HG03139 (cell line): ENCODE results near the gene FMO2.

Experiments used
- ATAC-seq: cut with Tn5 transposase; IDR thresholded peaks from one replicate; pipeline ENCODE4 v1.9.1; 2021; ENCODE audit not compliant: unreplicated experiment

The FMO2 gene

DNA sequence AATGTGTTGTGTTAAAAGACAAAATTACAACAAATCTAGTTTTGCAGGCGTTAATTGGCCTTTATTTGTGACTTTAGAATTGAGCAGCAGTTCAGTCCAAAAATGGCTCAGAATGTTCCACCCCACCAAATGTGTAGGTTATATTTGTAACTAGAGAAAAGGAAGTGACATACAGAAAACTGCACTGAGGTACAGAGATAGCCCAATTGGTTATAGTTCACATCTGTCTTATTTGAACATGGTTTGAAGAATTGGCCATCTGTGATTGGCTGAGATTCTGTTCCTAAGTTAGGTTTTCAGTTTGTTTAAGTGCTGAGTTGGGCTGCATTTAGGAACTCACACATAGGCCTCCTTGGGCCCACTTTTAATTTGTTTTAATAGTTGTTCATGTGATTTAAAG is 12.0 kb upstream of the FMO2 start:
- no peak for ATAC-seq

DNA sequence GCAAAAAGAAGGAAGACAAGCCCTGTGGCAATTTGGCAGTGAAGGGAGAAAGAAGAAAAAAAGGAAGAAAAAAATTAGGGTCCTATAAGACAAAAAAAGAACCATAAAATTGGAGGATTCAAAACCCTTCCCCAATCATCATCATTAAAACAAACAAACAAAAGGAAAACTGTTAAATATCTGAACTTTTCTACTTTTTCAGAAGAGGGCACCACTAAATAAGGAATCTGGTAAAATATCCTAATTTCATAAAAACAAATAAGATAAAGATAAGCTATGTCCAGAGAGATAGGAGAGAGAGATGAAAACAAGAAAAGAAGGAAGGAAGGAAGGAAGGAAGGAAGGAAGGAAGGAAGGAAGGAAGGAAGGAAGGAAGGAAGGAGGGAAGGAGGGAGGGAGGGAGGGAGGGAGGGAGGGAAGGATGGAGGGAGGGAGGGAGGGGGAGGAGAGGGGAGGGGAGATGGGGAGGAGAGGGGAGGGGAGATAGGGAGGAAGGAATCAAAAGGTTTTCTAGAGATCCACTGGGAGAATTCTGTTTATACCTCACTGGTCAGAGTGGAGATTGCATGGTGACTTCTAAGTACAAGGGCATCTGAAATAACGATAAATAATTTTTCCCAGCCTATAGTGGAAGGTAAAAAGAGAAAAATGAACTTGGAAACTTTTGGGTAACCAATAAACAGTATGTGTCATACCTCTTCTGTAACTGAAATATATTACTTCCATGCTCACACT is 10.4 kb upstream of the FMO2 start:
- no peak for ATAC-seq

DNA sequence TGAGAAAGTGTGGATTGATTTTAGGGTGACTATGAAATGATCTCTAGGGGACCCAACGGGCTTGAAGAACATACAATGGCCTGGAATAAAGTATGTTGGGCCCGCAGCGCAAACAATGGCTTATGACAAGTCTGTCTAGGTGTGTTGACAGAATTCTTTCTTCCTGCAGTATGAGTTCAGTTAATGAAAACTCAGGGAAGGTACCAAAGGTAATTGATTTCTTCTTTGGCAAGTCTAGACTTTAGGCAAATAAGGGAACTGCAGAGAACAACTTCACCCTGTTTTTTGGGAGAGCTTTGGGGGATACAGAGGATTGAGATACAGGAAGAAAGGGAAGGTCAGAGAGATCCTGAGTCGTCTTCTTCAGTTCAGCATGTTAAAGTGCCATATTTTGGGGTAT is 7.8 kb upstream of the FMO2 start:
- ATAC-seq: no peak

DNA sequence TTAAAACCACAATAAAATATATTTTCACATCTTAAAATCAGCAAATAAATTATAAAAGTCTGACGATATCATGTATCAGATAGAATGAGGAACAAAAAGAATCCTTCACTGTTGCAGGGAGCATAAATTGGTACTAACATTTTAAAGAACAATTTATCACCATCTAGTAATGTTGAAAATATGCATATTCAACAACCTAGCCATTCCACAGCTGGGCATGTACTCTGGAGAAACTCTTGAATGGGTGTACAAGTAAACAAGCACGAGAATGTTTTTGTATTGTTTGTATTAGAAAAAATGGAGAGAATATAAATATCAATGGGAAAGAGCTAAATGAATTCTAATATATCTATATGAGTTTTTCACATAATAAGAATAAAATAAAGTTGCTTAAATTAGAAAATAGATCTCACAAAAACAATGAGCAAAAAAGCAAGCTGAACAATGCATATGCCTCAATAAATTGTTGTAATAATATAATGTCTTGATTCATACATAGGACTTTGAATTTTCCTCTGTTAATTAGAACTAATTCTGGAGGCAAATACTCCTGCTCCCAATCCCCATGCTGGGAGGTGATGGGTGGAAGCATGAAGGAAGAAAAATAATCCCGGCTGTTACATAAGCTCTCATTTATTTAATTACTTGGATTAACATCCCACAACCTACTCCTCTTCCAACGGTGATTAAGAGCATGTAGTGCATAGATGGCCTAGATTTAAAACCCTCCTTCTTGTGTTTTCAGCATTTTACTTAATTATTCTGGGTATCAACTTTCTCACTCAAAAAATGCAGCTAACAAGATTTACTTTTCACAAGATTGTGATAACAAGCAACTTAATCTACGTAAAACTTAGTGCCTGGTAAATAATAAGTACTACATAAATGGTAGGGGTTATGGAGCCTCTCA is 5.5 kb upstream of the FMO2 start:
- ATAC-seq: no peak

DNA sequence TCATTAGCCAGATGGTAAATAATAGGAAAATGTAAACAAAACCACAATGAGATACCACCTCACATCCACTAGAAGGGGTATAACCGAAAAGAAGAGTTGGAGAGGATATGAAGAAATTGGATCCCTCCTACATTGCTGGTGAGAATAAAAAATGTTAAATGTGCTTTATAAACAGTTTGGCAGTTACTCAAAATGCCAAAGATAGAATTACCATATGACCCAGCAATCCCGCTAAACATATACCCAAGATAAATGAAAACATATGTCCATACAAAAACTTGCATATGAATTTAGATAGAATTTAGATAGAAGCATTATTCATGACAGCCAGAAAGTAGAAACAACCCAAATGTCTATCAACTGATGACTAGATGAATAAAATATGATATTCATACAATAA is 4.4 kb upstream of the FMO2 start:
- no peak for ATAC-seq

DNA sequence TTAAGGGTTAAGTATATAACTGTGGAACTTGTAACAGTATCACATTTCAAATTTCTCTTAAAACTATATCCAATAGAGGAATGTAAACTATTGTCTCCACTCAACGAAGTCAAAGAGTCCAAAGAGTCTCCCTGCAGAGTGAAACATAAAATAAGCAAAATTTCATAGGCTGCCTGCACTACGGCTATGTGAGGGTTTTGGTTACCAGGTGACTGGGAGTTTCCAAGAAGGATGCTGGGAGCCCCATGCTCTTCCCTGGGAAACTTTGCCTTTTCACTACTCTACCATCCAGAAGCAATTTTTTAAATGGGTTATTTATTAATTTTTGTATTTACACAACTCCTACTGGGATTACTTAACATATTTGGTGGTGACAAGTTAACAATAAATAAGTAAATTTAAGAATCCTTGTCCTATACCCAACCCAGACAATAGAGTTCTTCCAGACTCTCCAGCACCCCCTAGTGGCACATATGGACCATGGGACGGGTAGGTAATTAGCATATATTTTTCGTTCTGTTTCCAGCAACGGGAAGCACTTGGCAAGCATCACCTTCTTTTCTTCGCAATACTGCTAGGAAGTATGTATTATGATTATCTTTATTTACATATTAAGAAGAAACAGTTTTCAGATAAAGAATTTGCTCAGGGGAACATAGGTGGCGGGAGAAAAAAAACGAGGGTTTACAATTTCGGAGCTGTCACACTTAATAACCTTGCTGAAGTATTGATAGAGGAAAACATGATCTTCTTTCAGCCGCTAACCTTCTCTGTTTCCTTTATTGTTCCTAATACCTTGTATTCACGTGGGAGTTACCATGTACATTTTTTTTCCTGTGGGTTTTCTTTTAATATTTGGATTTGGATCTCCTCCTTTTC is 3.5 kb downstream of the FMO2 start:
- ATAC-seq: peak; percentile 77

DNA sequence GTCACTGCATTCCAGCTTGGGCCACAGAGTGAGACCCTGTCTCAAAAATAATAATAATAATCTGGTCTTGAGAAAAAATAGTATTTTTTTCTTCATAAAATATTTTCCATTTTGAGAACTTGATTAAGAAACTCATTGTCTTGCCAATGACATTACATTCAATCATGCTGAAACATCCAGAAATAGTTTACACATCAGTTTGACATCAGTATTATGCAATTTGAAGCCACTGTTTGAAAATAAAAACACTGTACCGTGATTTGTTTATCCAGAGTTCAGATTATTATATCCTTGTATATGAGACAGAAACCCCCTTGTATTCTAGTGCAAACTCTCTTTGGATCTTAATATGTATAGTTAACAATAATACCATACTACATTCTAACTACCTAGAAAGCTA is 6.9 kb downstream of the FMO2 start:
- ATAC-seq: no peak

DNA sequence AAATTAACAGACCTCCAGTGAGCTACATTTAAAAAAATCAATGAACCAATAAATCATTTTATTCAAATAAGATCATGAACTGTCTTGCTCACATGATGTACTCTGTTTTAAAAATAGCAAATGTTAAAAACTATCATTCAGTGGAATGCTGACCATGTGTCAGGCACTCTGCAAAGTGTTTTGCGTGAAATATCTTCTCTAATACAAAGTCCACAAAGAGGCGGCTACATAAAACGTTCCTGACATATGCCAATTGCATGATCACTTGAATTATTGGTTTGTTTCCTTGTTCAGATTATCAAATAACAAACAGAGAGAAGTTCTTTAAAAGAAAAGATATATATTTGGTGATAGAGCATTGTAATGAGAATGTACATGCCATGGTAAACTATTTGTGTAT is 10.7 kb downstream of the FMO2 start:
- no peak for ATAC-seq

DNA sequence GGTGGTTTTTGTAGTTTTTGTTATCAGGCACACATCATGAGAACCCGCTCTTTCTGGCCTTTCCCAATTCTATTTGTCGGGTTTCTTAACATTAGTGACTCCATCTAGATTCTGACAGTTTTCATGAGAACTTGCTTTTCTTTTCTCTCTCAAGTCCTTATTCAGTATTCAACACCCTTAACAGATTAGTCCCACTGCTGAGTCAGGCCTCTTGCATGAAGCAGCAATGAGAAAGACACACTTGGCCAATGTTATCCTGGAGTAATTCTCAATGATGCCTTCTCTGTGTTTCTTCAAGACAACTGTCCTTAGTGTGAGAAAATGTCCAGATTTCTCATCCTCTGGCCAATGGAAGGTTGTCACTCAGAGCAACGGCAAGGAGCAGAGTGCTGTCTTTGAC is 11.3 kb downstream of the FMO2 start:
- ATAC-seq: no peak

DNA sequence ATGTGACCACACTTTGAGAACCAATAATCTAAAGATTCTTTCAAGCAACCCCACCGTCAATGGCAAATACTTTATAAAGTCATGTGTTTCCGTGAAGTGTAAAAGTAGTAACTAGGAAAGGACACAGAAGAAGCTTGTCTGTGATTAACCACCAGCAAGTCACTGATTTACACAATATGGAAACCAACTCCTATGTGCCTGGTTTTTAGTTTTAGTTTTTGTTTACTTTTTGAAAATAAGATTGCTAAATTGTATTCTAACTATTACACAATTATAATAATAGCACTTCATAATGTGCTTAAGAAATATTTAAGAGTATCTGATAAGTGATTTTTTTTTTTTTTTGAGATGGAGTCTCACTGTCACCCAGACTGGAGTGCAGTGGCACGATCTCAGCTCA is 13.0 kb downstream of the FMO2 start:
- ATAC-seq: no peak

DNA sequence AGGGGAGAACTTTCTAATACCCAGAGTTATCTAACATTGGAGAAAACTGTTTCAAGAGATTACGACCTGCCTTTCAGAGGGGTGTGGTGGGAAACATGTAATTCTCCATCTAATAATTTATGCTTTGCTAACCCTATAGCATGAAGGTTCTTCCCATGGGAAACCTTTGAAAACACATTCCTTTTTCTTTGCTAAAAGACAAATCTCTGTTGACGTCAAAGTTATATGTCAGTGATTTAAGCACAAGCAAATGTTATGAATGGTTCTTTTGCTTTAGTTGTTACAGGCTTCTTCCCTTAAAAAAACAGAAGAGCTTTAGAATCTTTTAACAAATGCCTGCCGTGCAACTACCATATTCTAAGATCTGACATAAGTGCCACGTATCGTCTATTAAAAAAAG is 19.2 kb downstream of the FMO2 start:
- ATAC-seq: no peak

DNA sequence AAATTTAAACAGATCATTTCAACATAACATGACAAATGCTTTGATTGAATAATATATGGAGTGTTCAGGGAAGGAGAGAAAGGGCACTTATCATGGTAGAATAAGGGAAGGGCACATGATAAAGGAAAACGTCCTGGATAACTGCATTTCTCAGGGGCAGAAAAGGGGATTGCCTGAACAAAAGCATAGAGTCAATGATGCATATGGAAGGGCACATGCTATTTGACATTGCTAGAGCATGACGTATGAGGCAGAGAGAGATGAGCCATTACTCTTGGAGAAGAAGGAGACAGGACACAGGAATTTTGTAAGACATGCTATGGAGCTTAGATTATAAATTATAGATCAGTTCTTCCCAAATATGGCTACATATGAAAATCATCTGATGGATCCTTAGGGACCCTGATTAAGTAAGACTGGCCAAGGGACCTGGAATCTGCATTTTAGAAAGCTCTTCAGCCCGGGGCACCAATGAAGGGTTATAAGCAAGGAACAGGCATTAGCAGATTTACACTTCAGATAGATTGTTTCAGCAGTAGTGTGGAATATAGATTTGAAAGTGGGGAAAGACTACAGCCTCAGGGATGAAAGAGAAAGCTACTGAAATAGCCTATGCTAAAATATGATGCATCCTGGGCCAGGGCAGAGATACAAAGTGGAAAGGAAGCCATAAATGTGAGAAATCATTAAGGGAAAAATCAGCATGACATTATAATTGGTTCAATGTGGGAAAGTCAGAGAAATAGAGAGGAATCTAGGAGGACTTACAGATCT is 21.3 kb downstream of the FMO2 start:
- no peak for ATAC-seq

DNA sequence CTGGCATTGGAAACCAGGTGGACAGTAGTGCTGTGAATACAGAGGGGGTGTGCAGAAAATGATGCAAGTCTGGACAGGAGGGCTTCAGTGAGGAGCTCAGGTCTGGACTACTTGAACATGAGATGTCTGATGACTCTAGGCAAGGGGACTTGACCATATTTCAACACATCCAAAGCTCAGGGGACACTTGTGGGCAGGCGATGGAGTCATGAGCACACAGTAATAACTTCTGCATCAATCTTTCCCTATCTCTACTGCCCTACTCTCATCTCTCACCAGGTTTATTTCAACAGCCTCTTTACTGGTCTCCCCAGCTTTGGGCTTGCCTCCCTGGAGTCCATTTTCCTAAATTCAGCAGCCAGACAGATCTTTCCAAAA is 21.9 kb downstream of the FMO2 start:
- ATAC-seq: no peak

DNA sequence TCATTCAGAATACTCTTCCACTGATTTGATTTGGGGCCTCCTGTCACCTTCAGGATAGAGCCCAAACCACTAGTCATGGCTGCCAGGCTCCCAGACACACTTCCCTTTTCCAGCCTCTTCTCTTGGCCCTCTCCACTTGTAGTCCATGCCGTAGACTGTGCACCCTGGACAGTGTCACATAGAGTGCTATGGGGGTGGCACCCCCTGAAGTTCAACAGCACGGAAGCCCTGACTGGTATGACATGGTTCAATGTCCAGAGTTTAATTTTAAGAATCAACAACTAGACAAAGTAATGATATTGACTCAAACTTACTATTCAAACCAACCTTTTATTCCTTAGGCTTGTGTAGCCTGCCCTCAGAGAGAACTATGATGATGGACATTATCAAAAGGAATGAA is 22.3 kb downstream of the FMO2 start:
- ATAC-seq: no peak

DNA sequence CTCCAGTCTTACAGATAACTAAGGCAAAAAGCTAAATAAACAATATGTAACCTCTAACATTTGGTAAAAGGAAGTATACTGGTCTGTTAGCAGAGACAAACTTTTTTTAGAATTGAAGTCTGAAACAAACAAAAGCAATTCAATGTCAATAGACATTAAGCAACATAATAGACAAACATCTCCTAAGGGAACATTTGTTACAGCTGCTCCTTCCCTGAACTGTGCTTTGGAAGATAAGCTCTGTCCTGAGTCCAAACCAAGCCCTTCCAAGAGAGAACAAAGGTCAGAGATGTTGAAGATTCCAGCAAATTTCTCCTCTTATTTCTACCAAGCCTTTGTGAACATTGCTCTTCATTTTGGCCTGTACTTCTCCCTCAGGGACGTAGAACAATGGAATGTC is 25.3 kb downstream of the FMO2 start:
- no peak for ATAC-seq

DNA sequence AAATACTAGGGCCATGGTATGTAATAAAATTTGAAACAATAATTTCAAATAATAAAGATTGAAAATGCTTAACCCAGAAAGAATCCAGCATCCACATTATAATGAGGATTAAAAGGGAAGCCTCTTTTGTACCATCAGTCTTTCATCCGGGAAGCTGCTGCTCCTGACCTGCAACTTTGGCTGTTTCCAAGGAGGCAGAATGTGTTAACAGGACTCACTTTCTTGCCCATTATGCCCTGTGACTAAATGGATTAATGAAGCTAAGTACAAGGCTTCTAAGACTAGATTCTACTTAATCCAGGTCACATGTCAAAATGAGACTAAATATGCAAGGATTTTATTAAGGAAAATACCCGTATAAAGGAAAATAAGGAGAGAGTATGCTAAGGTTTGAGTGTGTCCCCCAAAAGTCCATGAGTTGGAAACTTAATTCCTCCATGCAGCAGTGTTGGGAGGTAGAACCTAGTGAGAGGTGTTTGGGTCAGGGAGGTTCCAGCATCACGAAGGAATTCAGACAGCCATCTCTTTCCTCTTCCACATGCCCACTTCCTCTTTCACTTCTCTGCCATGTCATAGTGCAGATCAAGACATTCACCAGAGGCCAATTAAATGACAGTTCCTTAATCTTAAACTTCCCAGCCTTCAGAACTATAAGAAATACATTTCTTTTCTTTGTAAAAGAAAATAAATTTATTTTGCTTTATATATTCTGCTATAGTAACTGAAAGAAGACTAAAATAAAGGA is 27.7 kb downstream of the FMO2 start:
- no peak for ATAC-seq

DNA sequence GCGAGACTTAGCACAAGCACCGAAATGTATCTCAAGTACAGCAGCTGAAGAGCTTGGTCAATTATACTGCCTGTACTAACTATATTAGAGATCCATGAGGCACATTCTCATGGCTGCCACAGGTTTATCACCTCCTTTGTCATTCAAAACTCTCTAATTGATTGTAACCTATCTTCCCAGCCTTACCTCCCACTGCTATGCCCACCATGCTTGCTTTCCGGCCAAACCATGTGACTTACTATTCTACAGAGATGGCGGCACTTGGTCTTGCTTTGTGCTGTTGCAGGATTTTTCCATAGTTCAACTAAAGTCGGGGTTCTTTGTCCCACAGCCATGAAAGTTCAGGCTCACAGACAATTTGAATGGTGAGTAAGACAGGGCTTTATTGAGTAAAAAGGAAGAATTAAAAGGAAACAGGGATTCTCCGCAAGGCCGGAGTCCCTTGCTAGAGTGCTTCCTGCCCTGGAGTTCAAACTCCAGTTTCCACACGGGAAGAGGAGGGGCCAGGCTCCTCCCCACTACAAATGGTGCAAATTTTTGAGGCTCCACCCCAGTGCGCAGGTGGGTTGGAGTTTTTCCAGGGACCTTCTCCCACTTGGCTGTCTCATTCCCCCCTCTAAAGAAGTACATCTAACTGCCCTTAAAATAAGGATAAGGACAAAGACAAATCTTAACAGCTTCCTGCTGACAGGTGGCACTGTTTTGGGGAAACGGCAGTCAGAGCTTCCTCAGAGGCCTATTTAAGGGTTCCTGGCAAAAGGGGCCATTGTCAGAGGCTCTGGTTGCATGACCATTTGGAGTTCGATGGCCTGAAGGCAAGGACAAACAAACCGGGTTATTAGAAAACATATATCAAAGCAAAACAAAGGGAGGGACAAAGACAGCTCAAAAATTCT is 28.7 kb downstream of the FMO2 start:
- no peak for ATAC-seq

DNA sequence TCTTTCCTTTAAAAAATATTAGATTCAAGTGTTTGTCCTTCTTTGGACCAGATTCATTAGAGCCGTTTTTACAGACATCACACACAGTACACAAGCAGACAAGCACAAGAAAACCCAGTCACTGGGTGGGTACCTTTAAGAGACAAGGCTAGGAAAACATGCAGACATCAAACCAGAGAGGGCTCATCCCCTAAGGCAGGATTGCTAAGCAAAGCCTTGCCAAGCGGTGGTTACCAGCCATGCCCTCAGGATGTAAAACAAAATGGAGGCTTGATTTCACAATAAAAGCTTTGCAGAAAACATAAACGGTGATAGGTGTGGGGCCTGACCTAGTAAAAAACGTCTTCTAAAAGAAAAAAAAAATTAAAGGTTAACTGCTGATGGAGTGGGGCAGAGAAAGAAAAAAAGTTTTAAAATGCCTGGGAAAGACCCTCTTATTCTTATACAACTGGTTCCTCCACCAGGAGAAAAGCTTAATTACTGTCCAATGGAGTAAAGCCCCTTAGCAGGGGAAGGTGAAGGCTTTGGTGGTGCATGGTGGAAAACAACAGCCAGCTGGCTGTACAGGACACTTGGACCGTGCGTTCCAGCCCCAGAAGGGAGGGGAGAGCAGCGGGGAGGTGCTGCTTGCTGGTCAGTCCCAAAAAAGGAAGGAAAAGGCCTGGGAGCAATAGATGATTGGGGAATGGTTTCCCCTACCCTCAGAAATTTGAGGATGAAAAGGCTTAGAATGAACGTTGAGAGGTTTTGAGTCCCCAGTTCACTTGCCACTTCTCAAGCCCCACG is 32.8 kb downstream of the FMO2 start:
- ATAC-seq: no peak
